Psoas muscle (tissue), 8 donors: Measurements from ENCODE around the gene CPSF2. TPM values are rescaled to one million over a fixed set of nuclear protein-coding genes. Genes with fewer than 3 reads are reported as not detected.
"Not testable (repeated sequence)": the region's sequence is repeated elsewhere in the genome, so short reads cannot be mapped to it uniquely, and the experiment has no call there.

ENCODE experiments used
- ATAC-seq, 4 donors: fragments of 200-7000 bp; cut with Tn5 transposase; one replicate each; pipeline ENCODE4 v1.9.1; 2020; ENCODE audit warnings: moderate library complexity in 3 of 4, mild to moderate bottlenecking in 2 of 4
- DNase-seq, 2 donors: peaks; one replicate each; pipeline ENCODE4 v3.0.0-alpha.2; 2020
- H3K27ac ChIP-seq: fragments of 200-600 bp; one replicate; pipeline ENCODE4 v1.8.0; 2022
- H3K27me3 ChIP-seq, 3 donors: fragments of 200-600 bp in 1 of 3; one replicate each; pipeline versions ENCODE4 v1.6.1 to v1.8.0; 2013 to 2022; ENCODE audit warnings: low read length in 2 of 3, mild to moderate bottlenecking in 2 of 3, moderate library complexity in 1 of 3; ENCODE audit not compliant: insufficient read depth in 3 of 3
- H3K36me3 ChIP-seq, 2 donors: fragments of 200-600 bp in 1 of 2; one replicate each; pipeline versions ENCODE4 v1.6.1 to v1.8.0; 2013 to 2022; ENCODE audit warnings: low read depth in 1 of 2, mild to moderate bottlenecking in 1 of 2, moderate library complexity in 1 of 2; ENCODE audit not compliant: insufficient read depth in 1 of 2
- H3K4me1 ChIP-seq: fragments of 200-600 bp; one replicate; pipeline ENCODE4 v1.8.0; 2022
- H3K4me3 ChIP-seq: fragments of 200-600 bp; one replicate; pipeline ENCODE4 v1.8.0; 2022; ENCODE audit warnings: mild to moderate bottlenecking
- H3K9me3 ChIP-seq: fragments of 200-600 bp; one replicate; pipeline ENCODE4 v1.8.0; 2022
- WGBS, 3 donors: extraction: QIAGEN DNeasy Blood & Tissue Kit; methylation state at CpG; one replicate each; pipeline versions ENCODE4 v1.1.6 to v1.1.7; 2013; 5-methylcytosine and 5-hydroxymethylcytosine counted together
- intact Hi-C, 2 donors: fragments of 100-400 bp; cut with DNase I; formaldehyde crosslinking; loops; one replicate each; pipeline versions ENCODE4 v1.11.0 to v1.14.2; 2022
- polyA plus RNA-seq, 3 donors: library from polyadenylated mRNA; stranded (reverse); fragments of 200-250 nt; gene quantifications; one replicate each; pipeline ENCODE4 v1.2.3, GENCODE V29; 2013
- total RNA-seq, 4 donors: library from RNA; stranded (reverse); fragmentation: NEBNext Ultra II Directional in 2 of 4; extraction: Animal tissue kit (Norgen Biotek cat#: 25700) in 2 of 4; gene quantifications; one replicate each; pipeline versions ENCODE4 v1.2.1 to v1.2.4, GENCODE V29; 2021 to 2023
- TF ChIP-seq, protein P1 (sequence below): fragments of 200-600 bp; IDR thresholded peaks from one replicate; pipeline ENCODE4 v1.8.0; 2022; ENCODE audit warnings: antibody characterized with exemption
- donor health status: healthy with polysubstance abuse.
- donor health status: DM: no; HTN: no; CAD: no; lungs with moderate emphysema.
- donor health status: Bipolar disorder and iron deficiency.
- donor health status: healthy.
- donor health status: DM: yes; HTN: yes; CAD: no.
- donor health status: DM: no; HTN: no; CAD: no.
- donor health status: DM: no; HTN: no; CAD: no.
- donor health status: DM: yes; HTN: yes; CAD: no.

CPSF2 gene
- total and polyA plus RNA-seq, 7 donors = 12.7 to 69.0 (median 58.1) TPM

DNA sequence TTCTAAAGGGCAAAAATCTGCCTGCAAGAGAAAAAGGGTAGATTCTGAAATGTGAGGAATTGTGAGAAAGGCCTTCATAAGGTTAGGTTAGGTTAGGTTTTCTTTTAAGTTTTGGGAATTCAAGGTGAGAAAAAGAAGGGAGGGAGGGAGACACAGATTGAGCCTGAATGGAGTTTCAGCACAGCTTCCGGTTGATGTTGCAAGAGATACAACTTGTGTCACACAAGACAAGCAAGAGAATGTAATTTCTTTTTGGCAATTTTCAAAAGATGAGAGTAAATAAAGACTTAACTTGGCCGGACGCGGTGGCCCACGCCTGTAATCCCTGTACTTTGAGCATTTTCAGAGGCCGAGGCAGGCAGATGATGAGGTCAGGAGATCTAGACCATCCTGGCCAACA is 63.8 kb downstream of the CPSF2 start:
- TF ChIP-seq, protein P1, sequence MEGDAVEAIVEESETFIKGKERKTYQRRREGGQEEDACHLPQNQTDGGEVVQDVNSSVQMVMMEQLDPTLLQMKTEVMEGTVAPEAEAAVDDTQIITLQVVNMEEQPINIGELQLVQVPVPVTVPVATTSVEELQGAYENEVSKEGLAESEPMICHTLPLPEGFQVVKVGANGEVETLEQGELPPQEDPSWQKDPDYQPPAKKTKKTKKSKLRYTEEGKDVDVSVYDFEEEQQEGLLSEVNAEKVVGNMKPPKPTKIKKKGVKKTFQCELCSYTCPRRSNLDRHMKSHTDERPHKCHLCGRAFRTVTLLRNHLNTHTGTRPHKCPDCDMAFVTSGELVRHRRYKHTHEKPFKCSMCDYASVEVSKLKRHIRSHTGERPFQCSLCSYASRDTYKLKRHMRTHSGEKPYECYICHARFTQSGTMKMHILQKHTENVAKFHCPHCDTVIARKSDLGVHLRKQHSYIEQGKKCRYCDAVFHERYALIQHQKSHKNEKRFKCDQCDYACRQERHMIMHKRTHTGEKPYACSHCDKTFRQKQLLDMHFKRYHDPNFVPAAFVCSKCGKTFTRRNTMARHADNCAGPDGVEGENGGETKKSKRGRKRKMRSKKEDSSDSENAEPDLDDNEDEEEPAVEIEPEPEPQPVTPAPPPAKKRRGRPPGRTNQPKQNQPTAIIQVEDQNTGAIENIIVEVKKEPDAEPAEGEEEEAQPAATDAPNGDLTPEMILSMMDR = no peak
- 69 to 76% (median 73%) methylated on average over 6 of the region's 6 CpGs for WGBS, 3 donors
- intact Hi-C loops = no loop called here
- no peaks in the 10 kb centered on the region for H3K4me1 ChIP-seq
- H3K9me3 ChIP-seq = no peaks in the 10 kb centered on the region
- ATAC-seq (no peak), DNase-seq (no peak)
- no peaks in the 10 kb centered on the region for H3K36me3 ChIP-seq
- no peak overlapping the region for H3K27ac ChIP-seq
- H3K4me3 ChIP-seq = no peak overlapping the region
- H3K27me3 ChIP-seq = no peaks in the 10 kb centered on the region

DNA sequence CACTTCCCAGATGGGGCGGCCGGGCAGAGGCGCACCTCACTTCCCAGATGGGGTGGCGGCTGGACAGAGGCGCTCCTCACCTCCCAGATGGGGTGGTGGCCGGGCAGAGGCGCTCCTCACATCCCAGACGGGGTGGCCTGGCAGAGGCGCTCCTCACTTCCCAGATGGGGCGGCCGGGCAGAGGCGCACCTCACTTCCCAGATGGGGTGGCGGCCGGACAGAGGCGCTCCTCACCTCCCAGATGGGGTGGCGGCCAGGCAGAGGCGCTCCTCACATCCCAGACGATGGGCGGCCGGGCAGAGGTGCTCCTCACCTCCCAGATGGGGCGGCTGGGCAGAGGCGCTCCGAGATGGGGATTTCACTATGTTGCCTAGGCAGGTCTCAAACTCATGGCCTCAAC is 65.8 kb downstream of the CPSF2 start:
- H3K4me3 ChIP-seq, H3K4me1 ChIP-seq, H3K27ac ChIP-seq, intact Hi-C loops, ATAC-seq, H3K36me3 ChIP-seq, DNase-seq, H3K27me3 ChIP-seq, H3K9me3 ChIP-seq: not testable (repeated sequence)
- 93% methylated on average over 14 to 23 of the region's 23 CpGs for WGBS, 3 donors

DNA sequence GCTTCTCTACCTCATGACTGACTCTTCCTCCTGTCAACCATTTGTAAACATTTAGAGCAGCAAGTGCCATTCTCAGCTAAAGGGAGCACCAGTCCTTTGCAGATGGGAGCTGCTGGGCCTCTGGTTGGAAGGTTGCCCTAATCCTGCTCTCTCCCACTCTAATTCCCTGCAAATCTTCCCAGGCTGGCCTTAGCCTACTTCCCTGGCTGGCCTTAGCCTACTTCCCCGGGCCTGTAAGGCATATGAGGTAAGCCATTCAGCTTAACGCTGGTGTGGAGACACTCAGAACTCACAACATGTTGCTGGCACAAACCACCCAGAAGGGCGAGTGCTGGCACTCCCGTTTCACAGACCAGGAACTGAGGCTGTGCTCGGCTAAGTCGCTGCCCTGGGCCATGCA is 69.0 kb downstream of the CPSF2 start:
- Histone ChIP-seq H3K9me3 (no peaks in the 10 kb centered on the region), H3K4me1 (no peaks in the 10 kb centered on the region), H3K27me3 (no peaks in the 10 kb centered on the region), H3K36me3 (no peaks in the 10 kb centered on the region), H3K4me3 (no peak overlapping the region), H3K27ac (no peak overlapping the region)
- intact Hi-C loops = no loop called here
- DNase-seq (no peak), ATAC-seq (no peak)
- TF ChIP-seq, protein P1 = no peak
- WGBS, 3 donors = 65 to 76% (median 73%) methylated on average over 6 of the region's 6 CpGs

DNA sequence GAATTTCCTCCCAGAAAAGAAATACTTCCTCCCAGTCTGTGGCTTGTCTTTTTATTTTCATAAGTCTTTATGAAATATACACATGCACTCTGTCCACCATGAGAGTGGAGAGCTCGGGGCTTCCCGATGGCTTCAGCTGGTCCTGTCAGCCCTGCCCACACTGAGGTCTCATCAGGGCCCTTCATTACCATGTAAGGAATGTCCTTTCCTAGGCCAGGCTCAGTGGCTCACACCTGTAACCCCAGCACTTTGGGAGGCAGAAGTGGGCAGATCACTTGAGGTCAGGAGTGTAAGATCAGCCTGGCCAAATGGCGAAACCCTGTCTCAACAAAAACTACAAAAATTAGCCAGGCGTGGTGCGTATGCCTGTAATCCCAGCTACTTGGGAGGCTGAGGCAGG is 77.0 kb downstream of the CPSF2 start:
- intact Hi-C loops = no loop called here
- H3K27me3 ChIP-seq = no peaks in the 10 kb centered on the region
- no peak overlapping the region for H3K27ac ChIP-seq
- ATAC-seq = no peak
- WGBS, 3 donors = 73 to 76% (median 74%) methylated on average over 5 of the region's 5 CpGs
- DNase-seq = no peak
- TF ChIP-seq, protein P1 = no peak
- H3K4me3 ChIP-seq = no peak overlapping the region
- no peaks in the 10 kb centered on the region for H3K36me3 ChIP-seq
- H3K9me3 ChIP-seq = no peaks in the 10 kb centered on the region
- H3K4me1 ChIP-seq = no peaks in the 10 kb centered on the region

DNA sequence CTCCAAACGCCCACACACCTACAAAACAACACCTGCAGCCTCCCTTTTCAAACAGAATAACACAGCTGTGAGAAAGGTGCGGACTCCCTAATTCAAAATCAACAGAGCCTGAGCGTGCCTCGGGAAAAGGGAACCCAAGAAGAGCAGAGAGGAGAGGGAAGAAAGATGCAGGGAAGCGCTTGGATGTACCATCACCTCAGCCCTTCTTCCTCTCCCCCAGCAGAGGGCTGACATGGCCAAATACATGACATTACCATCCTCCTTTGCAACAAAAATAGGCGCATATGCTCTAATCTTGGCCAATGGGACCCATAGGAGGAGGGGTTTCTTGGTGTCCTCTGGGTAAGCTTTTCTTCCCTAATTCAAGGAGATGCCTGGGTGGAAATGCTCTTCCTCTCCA is 78.0 kb downstream of the CPSF2 start:
- Histone ChIP-seq H3K9me3 (no peaks in the 10 kb centered on the region), H3K36me3 (no peaks in the 10 kb centered on the region), H3K4me3 (no peak overlapping the region), H3K27me3 (no peaks in the 10 kb centered on the region), H3K27ac (no peak overlapping the region), H3K4me1 (no peaks in the 10 kb centered on the region)
- DNase-seq (no peak), ATAC-seq (no peak)
- TF ChIP-seq, protein P1 = no peak
- WGBS, 3 donors = 40 to 48% (median 47%) methylated on average over 6 of the region's 6 CpGs
- intact Hi-C loops = no loop called here
